SK-MEL-5 (cell line): ENCODE results near the gene CNTN2. TPM values are rescaled to one million over a fixed set of nuclear protein-coding genes. Genes with fewer than 3 reads are reported as not detected.

ENCODE experiments used
- DNase-seq: peaks from one replicate; pipeline ENCODE4 v3.0.0-alpha.2; 2016; ENCODE audit warnings: low read depth, low spot score
- in situ Hi-C: cut with HindIII; loops from 2 replicates; pipeline ENCODE4 v1.10.0; 2016; ENCODE audit warnings: low sequenced_read_pairs, high pct_unique_total_duplicates, low pct_unique_long_range_greater_than_20kb
- total RNA-seq: library from RNA; depleted of rRNA; stranded (reverse); fragments of >200 nt; shearing (Covaris generic); gene quantifications from 2 replicates; pipeline ENCODE4 v1.2.3, GENCODE V29; 2014

CNTN2 gene
- total RNA-seq, 1 experiment from 2014 or later: not detected

GRCh38 chr1:205045146-205045545 is 2.1 kb downstream of the CNTN2 start:
- in situ Hi-C loops: no loop called here
- no peak for DNase-seq

- in situ Hi-C loops: no loop called here
- DNase-seq: no peak
These were observed 3.9 kb downstream of the CNTN2 start for GRCh38 chr1:205046870-205047269.

GRCh38 chr1:205047764-205048231 is 4.8 kb downstream of the CNTN2 start:
- in situ Hi-C loops: no loop called here
- no peak for DNase-seq

- in situ Hi-C loops: no loop called here
These were observed 5.4 kb downstream of the CNTN2 start for GRCh38 chr1:205048382-205048781.

GRCh38 chr1:205049479-205049878 is 6.5 kb downstream of the CNTN2 start:
- no peak for DNase-seq
- in situ Hi-C loops: no loop called here

More at GRCh38 chr1:205048382-205048781, 5.4 kb downstream of the CNTN2 start:
- no peak for DNase-seq

GRCh38 chr1:205052690-205053089 is 9.7 kb downstream of the CNTN2 start:
- no peak for DNase-seq
- in situ Hi-C loops: no loop called here

- in situ Hi-C loops: no loop called here
- DNase-seq: no peak
These were observed 10.3 kb downstream of the CNTN2 start for GRCh38 chr1:205053296-205053695.

- in situ Hi-C loops: no loop called here
- no peak for DNase-seq
These were observed 11.0 kb downstream of the CNTN2 start for GRCh38 chr1:205054013-205054412.

GRCh38 chr1:205056188-205056611 is 13.2 kb downstream of the CNTN2 start:
- in situ Hi-C loops: no loop called here
- DNase-seq: no peak

- in situ Hi-C loops: no loop called here
- DNase-seq: no peak
These were observed 14.1 kb downstream of the CNTN2 start for GRCh38 chr1:205056956-205057568.

GRCh38 chr1:205057808-205058575 is 15.0 kb downstream of the CNTN2 start:
- in situ Hi-C loops: no loop called here
- no peak for DNase-seq

- in situ Hi-C loops: no loop called here
- no peak for DNase-seq
These were observed 15.8 kb downstream of the CNTN2 start for GRCh38 chr1:205058853-205059252.

- DNase-seq: no peak
- in situ Hi-C loops: no loop called here
These were observed 16.6 kb downstream of the CNTN2 start for GRCh38 chr1:205059660-205060059.

GRCh38 chr1:205060746-205061145 is 17.7 kb downstream of the CNTN2 start:
- DNase-seq: no peak
- in situ Hi-C loops: no loop called here

- in situ Hi-C loops: no loop called here
- DNase-seq: no peak
These were observed 18.2 kb downstream of the CNTN2 start for GRCh38 chr1:205061227-205061626.

GRCh38 chr1:205061665-205062069 is 18.7 kb downstream of the CNTN2 start:
- DNase-seq: peak; percentile 83
- in situ Hi-C loops: no loop called here

- no peak for DNase-seq
- in situ Hi-C loops: no loop called here
These were observed 19.3 kb downstream of the CNTN2 start for GRCh38 chr1:205062319-205062718.

GRCh38 chr1:205062895-205063294 is 19.9 kb downstream of the CNTN2 start:
- in situ Hi-C loops: no loop called here

GRCh38 chr1:205064301-205064700 is 21.3 kb downstream of the CNTN2 start:
- in situ Hi-C loops: no loop called here
- DNase-seq: no peak

More at GRCh38 chr1:205062895-205063294, 19.9 kb downstream of the CNTN2 start:
- no peak for DNase-seq
